ENCODE results near the gene IDUA.
"Not testable (repeated sequence)": the region's sequence is repeated elsewhere in the genome, so short reads cannot be mapped to it uniquely, and the experiment has no call there.

Gene IDUA

DNA sequence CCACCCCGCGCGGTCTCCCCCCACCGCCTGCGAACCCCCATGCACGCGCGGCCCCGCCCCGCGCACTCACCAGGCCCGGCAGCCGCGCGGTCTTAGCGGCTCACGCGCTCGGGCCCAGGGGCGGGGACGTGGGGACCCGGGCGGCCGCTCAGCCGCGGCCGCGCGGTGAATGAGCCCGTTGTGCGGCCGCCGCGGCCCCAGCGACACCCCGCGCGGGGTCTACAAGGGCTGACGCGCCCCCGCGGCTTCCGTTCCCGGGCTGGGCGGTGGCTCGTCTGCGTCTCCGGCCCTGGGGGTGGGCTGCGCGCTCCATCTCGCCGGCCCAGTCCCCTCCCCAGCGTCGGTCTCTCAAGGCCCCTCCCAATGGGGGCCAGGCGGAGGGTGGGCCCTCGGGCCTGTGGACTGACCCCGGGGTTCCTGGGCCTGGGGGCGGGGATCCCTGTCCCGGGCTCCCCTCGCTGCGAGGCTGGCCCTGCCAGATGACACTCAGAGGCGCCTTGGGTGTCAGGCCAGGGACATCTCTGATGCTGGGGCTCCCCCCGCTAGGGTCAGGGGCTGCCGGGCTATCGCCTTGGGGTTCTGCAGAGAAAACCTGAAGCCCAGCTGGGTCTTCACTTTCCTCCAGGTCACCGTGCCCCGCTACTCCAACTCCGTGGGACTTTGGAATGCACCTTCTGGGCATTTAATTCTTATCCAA lies 10.7 kb downstream of the IDUA start:
- Mint-ChIP-seq H3K4me1 (ENCODE audit: low read depth) (peaks cover 11% of the 10 kb centered on the region), H3K4me3 (no peak overlapping the region)

DNA sequence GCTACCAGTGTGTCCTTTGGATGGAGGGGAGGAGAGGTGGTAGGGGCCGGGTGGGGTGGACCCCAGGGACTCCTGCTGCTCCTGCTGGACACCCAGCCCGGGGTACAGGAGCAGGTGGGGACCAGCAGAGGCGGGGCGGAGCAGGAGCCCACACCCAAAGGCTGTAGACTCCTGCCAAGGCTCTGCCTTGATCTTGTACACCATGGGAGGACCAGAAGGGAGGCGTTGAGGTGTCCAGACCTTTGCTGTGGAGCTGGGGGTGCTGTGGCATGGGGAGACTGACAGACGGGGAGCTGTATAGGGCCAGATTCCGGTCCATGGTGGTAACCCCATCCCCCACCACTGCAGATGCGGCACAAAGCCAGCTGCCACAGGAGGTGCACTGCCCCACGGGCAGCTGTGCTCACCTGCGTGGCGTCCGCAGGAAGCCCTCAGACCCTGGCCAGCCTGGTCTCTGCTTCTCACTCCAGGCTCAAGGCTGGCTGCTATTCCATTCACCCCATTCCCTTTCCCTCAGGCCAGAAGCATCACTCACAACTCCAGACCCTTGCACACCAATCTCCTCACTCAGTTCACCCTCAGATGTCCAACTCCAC lies 11.3 kb downstream of the IDUA start:
- H3K36me3 Mint-ChIP-seq = no peaks in the 10 kb centered on the region
- no peak overlapping the region for H3K27ac Mint-ChIP-seq
- no peak overlapping the region for H3K4me3 Mint-ChIP-seq
- H3K4me1 Mint-ChIP-seq (ENCODE audit: low read depth) = peaks cover 11% of the 10 kb centered on the region
- no peaks in the 10 kb centered on the region for H3K9me3 Mint-ChIP-seq (ENCODE audit: low read depth)
- peaks cover 6% of the 10 kb centered on the region for H3K27me3 Mint-ChIP-seq

More for the DNA sequence above, 10.7 kb downstream of the IDUA start:
- Mint-ChIP-seq H3K27me3 (peaks cover 6% of the 10 kb centered on the region), H3K9me3 (ENCODE audit: low read depth) (no peaks in the 10 kb centered on the region), H3K36me3 (no peaks in the 10 kb centered on the region), H3K27ac (no peak overlapping the region)

DNA sequence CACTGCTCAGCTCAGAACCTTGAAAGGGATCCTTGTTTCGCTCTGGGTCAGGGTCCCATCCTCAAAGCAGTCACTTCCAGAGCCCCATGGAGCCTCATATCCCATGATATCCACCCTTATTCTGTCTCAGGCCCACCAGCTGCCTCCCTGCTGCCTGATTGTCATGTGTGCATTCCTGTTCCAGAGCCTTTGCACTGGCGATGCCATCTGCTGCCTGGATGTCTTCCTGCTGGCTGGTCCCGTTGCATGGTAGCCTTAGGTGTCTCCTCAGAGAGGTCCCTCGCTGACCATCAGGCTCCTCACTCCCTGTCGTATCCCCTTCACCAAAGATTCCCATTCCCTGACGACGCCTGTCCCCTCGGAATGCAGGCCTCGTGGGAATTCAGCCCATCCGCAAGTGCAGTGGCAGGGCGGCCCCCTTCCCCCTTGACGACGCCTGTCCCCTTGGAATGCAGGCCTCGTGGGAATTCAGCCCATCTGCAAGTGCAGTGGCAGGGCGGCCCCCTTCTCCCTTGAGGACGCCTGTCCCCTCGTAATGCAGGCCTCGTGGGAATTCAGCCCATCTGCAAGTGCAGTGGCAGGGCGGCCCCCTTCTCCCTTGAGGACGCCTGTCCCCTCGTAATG lies 12.5 kb downstream of the IDUA start:
- not testable (repeated sequence) for H3K4me3 Mint-ChIP-seq

GRCh38 chr4:999882-1000425 lies 13.1 kb downstream of the IDUA start:
- Mint-ChIP-seq H3K27me3 (peaks cover 11% of the 10 kb centered on the region), H3K36me3 (no peaks in the 10 kb centered on the region), H3K27ac (no peak overlapping the region), H3K9me3 (ENCODE audit: low read depth) (no peaks in the 10 kb centered on the region), H3K4me1 (ENCODE audit: low read depth) (peaks cover 11% of the 10 kb centered on the region), H3K4me3 (no peak overlapping the region)

More for the DNA sequence above, 12.5 kb downstream of the IDUA start:
- not testable (repeated sequence) for H3K36me3 Mint-ChIP-seq; H3K27me3 Mint-ChIP-seq; H3K27ac Mint-ChIP-seq; H3K9me3 Mint-ChIP-seq (ENCODE audit: low read depth)
- peaks cover 11% of the 10 kb centered on the region for H3K4me1 Mint-ChIP-seq (ENCODE audit: low read depth)

GRCh38 chr4:1000686-1001260 lies 13.9 kb downstream of the IDUA start:
- Mint-ChIP-seq H3K27ac (no peak overlapping the region), H3K27me3 (peaks cover 11% of the 10 kb centered on the region), H3K36me3 (no peaks in the 10 kb centered on the region), H3K9me3 (ENCODE audit: low read depth) (no peaks in the 10 kb centered on the region), H3K4me1 (ENCODE audit: low read depth) (peaks cover 11% of the 10 kb centered on the region), H3K4me3 (no peak overlapping the region)

- Mint-ChIP-seq H3K9me3 (ENCODE audit: low read depth) (no peaks in the 10 kb centered on the region), H3K4me3 (no peak overlapping the region), H3K27me3 (peaks cover 14% of the 10 kb centered on the region), H3K27ac (no peak overlapping the region), H3K4me1 (ENCODE audit: low read depth) (peaks cover 11% of the 10 kb centered on the region), H3K36me3 (no peaks in the 10 kb centered on the region)
Measured at GRCh38 chr4:1001561-1002130, 14.8 kb downstream of the IDUA start.

DNA sequence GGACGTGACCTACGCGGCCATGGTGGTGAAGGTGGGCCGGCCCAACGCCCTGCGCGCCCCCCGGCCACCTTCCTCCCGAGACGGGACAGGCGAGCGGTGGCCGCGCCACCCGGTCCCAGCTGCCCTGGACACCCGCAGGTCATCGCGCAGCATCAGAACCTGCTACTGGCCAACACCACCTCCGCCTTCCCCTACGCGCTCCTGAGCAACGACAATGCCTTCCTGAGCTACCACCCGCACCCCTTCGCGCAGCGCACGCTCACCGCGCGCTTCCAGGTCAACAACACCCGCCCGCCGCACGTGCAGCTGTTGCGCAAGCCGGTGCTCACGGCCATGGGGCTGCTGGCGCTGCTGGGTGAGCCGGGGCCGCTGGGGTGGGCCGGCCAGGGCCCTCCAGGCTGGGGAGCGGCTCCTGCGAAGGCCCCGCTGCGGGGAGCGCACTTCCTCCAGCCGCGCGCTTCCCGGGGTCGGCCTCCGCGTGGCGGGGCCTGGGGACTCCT lies 15.3 kb downstream of the IDUA start:
- Mint-ChIP-seq H3K9me3 (ENCODE audit: low read depth) (no peaks in the 10 kb centered on the region), H3K4me3 (no peak overlapping the region), H3K27ac (no peak overlapping the region), H3K36me3 (no peaks in the 10 kb centered on the region), H3K27me3 (peaks cover 17% of the 10 kb centered on the region), H3K4me1 (ENCODE audit: low read depth) (peaks cover 11% of the 10 kb centered on the region)

DNA sequence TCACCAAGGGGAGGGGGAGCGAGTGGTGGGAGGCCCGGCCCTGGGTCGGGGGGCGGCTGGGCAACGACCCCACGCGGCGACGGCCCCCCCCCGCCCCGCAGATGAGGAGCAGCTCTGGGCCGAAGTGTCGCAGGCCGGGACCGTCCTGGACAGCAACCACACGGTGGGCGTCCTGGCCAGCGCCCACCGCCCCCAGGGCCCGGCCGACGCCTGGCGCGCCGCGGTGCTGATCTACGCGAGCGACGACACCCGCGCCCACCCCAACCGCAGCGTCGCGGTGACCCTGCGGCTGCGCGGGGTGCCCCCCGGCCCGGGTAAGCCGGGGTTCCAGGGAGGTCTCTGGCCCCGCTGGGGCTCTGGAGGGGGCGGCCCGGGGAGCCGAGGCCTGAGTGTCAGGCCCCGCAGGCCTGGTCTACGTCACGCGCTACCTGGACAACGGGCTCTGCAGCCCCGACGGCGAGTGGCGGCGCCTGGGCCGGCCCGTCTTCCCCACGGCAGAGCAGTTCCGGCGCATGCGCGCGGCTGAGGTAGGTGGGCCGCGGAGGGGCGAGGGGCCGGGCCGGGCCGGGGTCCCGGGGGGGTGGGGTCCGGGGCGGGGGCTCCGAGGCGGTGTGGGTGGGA lies 15.9 kb downstream of the IDUA start:
- peaks cover 11% of the 10 kb centered on the region for H3K4me1 Mint-ChIP-seq (ENCODE audit: low read depth)
- H3K27me3 Mint-ChIP-seq = peaks cover 19% of the 10 kb centered on the region
- H3K36me3 Mint-ChIP-seq = no peaks in the 10 kb centered on the region
- no peaks in the 10 kb centered on the region for H3K9me3 Mint-ChIP-seq (ENCODE audit: low read depth)
- no peak overlapping the region for H3K4me3 Mint-ChIP-seq
- no peak overlapping the region for H3K27ac Mint-ChIP-seq

GRCh38 chr4:1003271-1004070 lies 16.6 kb downstream of the IDUA start:
- H3K36me3 Mint-ChIP-seq = no peaks in the 10 kb centered on the region
- no peak overlapping the region for H3K4me3 Mint-ChIP-seq
- no peak overlapping the region for H3K27ac Mint-ChIP-seq
- H3K27me3 Mint-ChIP-seq = peaks cover 23% of the 10 kb centered on the region
- H3K9me3 Mint-ChIP-seq (ENCODE audit: low read depth) = no peaks in the 10 kb centered on the region
- peaks cover 3% of the 10 kb centered on the region for H3K4me1 Mint-ChIP-seq (ENCODE audit: low read depth)

DNA sequence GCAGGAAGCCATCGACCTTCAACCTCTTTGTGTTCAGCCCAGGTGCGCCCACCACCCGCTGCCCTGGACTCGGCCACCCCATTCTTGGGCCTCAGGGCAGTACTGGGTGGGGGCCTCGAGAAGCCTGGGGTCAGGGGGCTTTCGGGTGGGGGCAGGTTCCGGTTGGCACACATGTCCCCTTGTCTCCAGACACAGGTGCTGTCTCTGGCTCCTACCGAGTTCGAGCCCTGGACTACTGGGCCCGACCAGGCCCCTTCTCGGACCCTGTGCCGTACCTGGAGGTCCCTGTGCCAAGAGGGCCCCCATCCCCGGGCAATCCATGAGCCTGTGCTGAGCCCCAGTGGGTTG lies 17.2 kb downstream of the IDUA start:
- Mint-ChIP-seq H3K27me3 (peaks cover 24% of the 10 kb centered on the region), H3K27ac (no peak overlapping the region), H3K4me1 (ENCODE audit: low read depth) (peaks cover 8% of the 10 kb centered on the region)

DNA sequence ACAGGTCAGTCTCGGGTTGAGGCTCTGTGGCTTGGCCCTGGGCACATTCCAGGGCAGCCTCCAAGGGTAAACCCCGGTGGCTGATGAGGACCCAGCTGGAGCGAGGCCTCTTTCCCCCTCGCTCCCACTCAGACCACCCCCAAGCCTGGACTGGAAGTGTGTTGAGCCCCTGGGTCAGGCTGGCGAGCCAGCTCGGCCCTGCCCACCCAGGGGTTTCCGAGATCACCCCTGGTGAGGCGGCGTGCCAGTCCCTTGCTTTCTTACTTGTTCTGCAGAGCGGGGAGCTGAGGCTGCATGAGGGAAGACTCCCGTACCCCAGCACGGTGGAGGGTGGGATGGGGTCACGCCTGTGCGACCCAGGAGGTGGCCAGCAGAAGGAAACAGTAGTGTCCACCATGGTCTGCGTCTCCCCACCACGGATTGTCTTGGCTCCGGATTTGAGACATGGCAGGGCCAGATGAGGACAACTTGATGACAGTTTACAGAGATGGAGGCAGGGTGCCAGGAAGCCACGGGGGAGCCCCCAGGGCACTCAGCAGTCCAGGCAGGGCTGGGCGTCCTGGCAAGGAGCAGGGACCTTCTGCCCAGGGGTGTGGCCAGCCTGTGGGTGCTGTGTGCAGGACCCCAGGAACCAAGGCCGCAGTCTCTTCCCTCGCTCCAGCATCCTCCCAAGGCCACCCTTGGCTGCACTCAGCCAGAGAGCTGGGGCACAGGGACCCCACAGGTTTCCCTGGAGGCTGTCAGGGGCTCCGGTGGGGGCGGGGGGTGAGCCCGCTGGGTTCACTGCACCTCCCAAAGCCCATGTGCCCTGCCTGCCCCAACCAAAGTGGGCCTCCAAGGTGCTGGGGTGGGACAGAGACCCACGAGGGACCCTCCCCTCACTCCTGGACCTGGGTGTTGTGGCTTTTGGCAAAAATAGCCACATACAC lies 18.0 kb downstream of the IDUA start:
- Mint-ChIP-seq H3K36me3 (no peaks in the 10 kb centered on the region), H3K9me3 (ENCODE audit: low read depth) (no peaks in the 10 kb centered on the region), H3K27ac (no peak overlapping the region), H3K4me1 (ENCODE audit: low read depth) (peaks cover 6% of the 10 kb centered on the region), H3K4me3 (no peak overlapping the region), H3K27me3 (peaks cover 22% of the 10 kb centered on the region)

More for the DNA sequence above, 17.2 kb downstream of the IDUA start:
- Mint-ChIP-seq H3K36me3 (no peaks in the 10 kb centered on the region), H3K4me3 (no peak overlapping the region), H3K9me3 (ENCODE audit: low read depth) (no peaks in the 10 kb centered on the region)

- Mint-ChIP-seq H3K36me3 (no peaks in the 10 kb centered on the region), H3K4me1 (ENCODE audit: low read depth) (peaks cover 11% of the 10 kb centered on the region), H3K27ac (no peak overlapping the region), H3K27me3 (peaks cover 22% of the 10 kb centered on the region), H3K4me3 (no peak overlapping the region), H3K9me3 (ENCODE audit: low read depth) (no peaks in the 10 kb centered on the region)
Measured at GRCh38 chr4:1006856-1007255, 20.0 kb downstream of the IDUA start.

All from activated naive CD8-positive, alpha-beta T cell (primary cell).